PC-3 (cell line): Measurements from ENCODE around the gene MYH4. TPM values are rescaled to one million over a fixed set of nuclear protein-coding genes. Genes with fewer than 3 reads are reported as not detected.

Experiments
- ATAC-seq: fragments of 200-7000 bp; cut with Tn5 transposase; 2 replicates; pipeline ENCODE4 v1.9.1; 2020; ENCODE audit warnings: mild to moderate bottlenecking, moderate library complexity
- Bru-seq: library from RNA; stranded (reverse); fragments of 400-500 nt; gene quantifications from one replicate; lab custom pipeline; 2021; lab: Mats Ljungman, UMichigan
- BruChase-seq, 2 experiments: library from RNA; stranded (reverse); fragments of 400-500 nt; gene quantifications; one replicate each; lab custom pipeline; 2021; lab: Mats Ljungman, UMichigan
- BruUV-seq: library from RNA; stranded (reverse); fragments of 400-500 nt; replicated peaks from 2 replicates; lab custom pipeline; 2021; lab: Mats Ljungman, UMichigan
- CTCF ChIA-PET: fragments of 300-600 bp; sonication (Branson Sonifier 250); formaldehyde crosslinking; loops from one replicate; lab custom pipeline; 2022; ENCODE audit warnings: antibody characterized with exemption; lab: Charles Lee
- POLR2A ChIA-PET: fragments of 300-600 bp; sonication (Branson Sonifier 250); formaldehyde crosslinking; loops from one replicate; lab custom pipeline; 2022; ENCODE audit warnings: antibody characterized with exemption; ENCODE audit not compliant: unreplicated experiment; lab: Charles Lee
- DNase-seq: peaks from one replicate; pipeline ENCODE4 v3.0.0-alpha.2; 2015
- H2AFZ ChIP-seq: fragments of 300-600 bp; sonication (generic); 2 replicates; pipeline ENCODE4 v1.6.0; 2016; ENCODE audit warnings: antibody characterized with exemption, low read length
- H3F3A ChIP-seq: fragments of 300-600 bp; sonication (generic); one replicate; pipeline ENCODE4 v1.6.0; 2017; ENCODE audit warnings: antibody characterized with exemption, low read length, control low read depth, mild to moderate bottlenecking; ENCODE audit not compliant: unreplicated experiment
- H3K27ac ChIP-seq: fragments of 300-600 bp; sonication (generic); 2 replicates; pipeline ENCODE4 v1.5.1; 2016; ENCODE audit warnings: mild to moderate bottlenecking, low read length
- H3K27me3 ChIP-seq: fragments of 300-600 bp; sonication (generic); 2 replicates; pipeline ENCODE4 v1.6.1; 2016; ENCODE audit warnings: low read length, mixed read lengths
- H3K36me3 ChIP-seq: fragments of 300-600 bp; sonication (generic); 2 replicates; pipeline ENCODE4 v1.6.1; 2016; ENCODE audit warnings: low read depth, mixed run types, low read length, mixed read lengths
- H3K4me1 ChIP-seq: fragments of 300-600 bp; sonication (generic); 2 replicates; pipeline ENCODE4 v1.5.1; 2016; ENCODE audit warnings: low read length; ENCODE audit not compliant: insufficient read depth
- H3K4me2 ChIP-seq: fragments of 300-600 bp; sonication (generic); 2 replicates; pipeline ENCODE4 v1.6.0; 2016; ENCODE audit warnings: low read length
- H3K4me3 ChIP-seq: fragments of 300-600 bp; sonication (generic); 2 replicates; pipeline ENCODE4 v1.5.1; 2016; ENCODE audit warnings: mild to moderate bottlenecking, low read length, mixed read lengths
- H3K79me2 ChIP-seq: fragments of 300-600 bp; sonication (generic); 2 replicates; pipeline ENCODE4 v1.6.1; 2017; ENCODE audit warnings: low read length, mixed read lengths
- H3K9ac ChIP-seq: fragments of 300-600 bp; sonication (generic); 2 replicates; pipeline ENCODE4 v1.6.0; 2016; ENCODE audit warnings: mild to moderate bottlenecking, low read length
- H3K9me2 ChIP-seq: fragments of 300-600 bp; sonication (generic); replicated peaks from 2 replicates; pipeline ENCODE4 v1.6.1; 2016; ENCODE audit warnings: mixed run types, low read length, mixed read lengths
- H3K9me3 ChIP-seq: fragments of 300-600 bp; sonication (generic); 2 replicates; pipeline ENCODE4 v1.6.1; 2016; ENCODE audit warnings: low read length, mixed read lengths
- H4K20me1 ChIP-seq: fragments of 300-600 bp; sonication (generic); 2 replicates; pipeline ENCODE4 v1.6.1; 2016; ENCODE audit warnings: low read length, mixed read lengths
- CTCF ChIP-seq: fragments of 300-600 bp; sonication (generic); conservative IDR thresholded peaks from 2 replicates; pipeline ENCODE4 v1.5.1; 2017; ENCODE audit warnings: antibody characterized with exemption, low read depth, mild to moderate bottlenecking, low read length
- EZH2 ChIP-seq: fragments of 300-600 bp; sonication (generic); IDR thresholded peaks from one replicate; pipeline ENCODE4 v1.6.1; 2017; ENCODE audit warnings: antibody characterized with exemption, mild to moderate bottlenecking, low read length; ENCODE audit not compliant: unreplicated experiment
- EZH2phosphoT487 ChIP-seq: fragments of 300-600 bp; sonication (generic); IDR thresholded peaks from 2 replicates; pipeline ENCODE4 v1.6.1; 2018; ENCODE audit warnings: mild to moderate bottlenecking, antibody characterized with exemption, low read length, borderline replicate concordance
- intact Hi-C: fragments of 100-400 bp; cut with micrococcal nuclease; formaldehyde crosslinking; loops from 2 replicates; pipeline ENCODE4 v1.9.0; 2023
- long read RNA-seq: library from polyadenylated mRNA; unstranded; transcript quantifications from one replicate; pipeline ENCODE4 v2.0.0, GENCODE V29; 2021; ENCODE audit not compliant: unreplicated experiment
- total RNA-seq: library from RNA; depleted of rRNA; stranded (reverse); fragments of >200 nt; gene quantifications from 2 replicates; pipeline ENCODE4 v1.2.3, GENCODE V29; 2014; rRNA removed

Gene MYH4
- total RNA-seq: not detected in 2 replicates
- Bru-seq, nascent RNA: not detected
- not detected for BruChase-seq, experiment 1, labeled RNA remaining after a 6-hour chase
- not detected for BruChase-seq, experiment 2, labeled RNA remaining after a 2-hour chase
- long read RNA-seq: 0 reads

GRCh38 chr17:10469459-10469858, at the start of gene MYH4:
Gene MYH4, minus strand, starts transcription at chr17:10469559. Its CDS starts 2,814 bp downstream, at chr17:10466745.
- no peaks in the 10 kb centered on the region for H3K9me3 ChIP-seq
- no peaks in the 10 kb centered on the region for H3F3A ChIP-seq
- H3K79me2 ChIP-seq: no peaks in the 10 kb centered on the region
- DNase-seq (no peak), ATAC-seq (no peak)
- intact Hi-C loops: no loop called here
- no peaks in the 10 kb centered on the region for H3K9me2 ChIP-seq
- no peak within 1 kb of the TSS for H3K4me2 ChIP-seq
- BruUV-seq: no TSS peak
- no peaks in the 10 kb centered on the region for H3K36me3 ChIP-seq
- H4K20me1 ChIP-seq: no peaks in the 10 kb centered on the region
- ChIA-PET POLR2A (no interaction called here), CTCF (no interaction called here)
- H3K27ac ChIP-seq: no peak within 1 kb of the TSS
- TF ChIP-seq EZH2phosphoT487: no peak
- TF ChIP-seq CTCF: no peak
- TF ChIP-seq EZH2: no peak
- no peak within 1 kb of the TSS for H3K9ac ChIP-seq
- H3K4me1 ChIP-seq: no peaks in the 10 kb centered on the region
- H3K4me3 ChIP-seq: no peak within 1 kb of the TSS
- H3K27me3 ChIP-seq: no peaks in the 10 kb centered on the region
- H2AFZ ChIP-seq: no peak within 1 kb of the TSS

- no peak within 1 kb of the TSS for H3K4me2 ChIP-seq
- H2AFZ ChIP-seq: no peak within 1 kb of the TSS
- H3K9me2 ChIP-seq: no peaks in the 10 kb centered on the region
- no peak within 1 kb of the TSS for H3K4me3 ChIP-seq
- H3K9ac ChIP-seq: no peak within 1 kb of the TSS
- CTCF ChIA-PET: no interaction called here
- no peaks in the 10 kb centered on the region for H3K36me3 ChIP-seq
- ATAC-seq (no peak), DNase-seq (no peak)
- intact Hi-C loops: no loop called here
- no peaks in the 10 kb centered on the region for H3K4me1 ChIP-seq
- POLR2A ChIA-PET: no interaction called here
- H4K20me1 ChIP-seq: no peaks in the 10 kb centered on the region
- H3K79me2 ChIP-seq: no peaks in the 10 kb centered on the region
- H3F3A ChIP-seq: no peaks in the 10 kb centered on the region
- TF ChIP-seq EZH2 (no peak), EZH2phosphoT487 (no peak), CTCF (no peak)
- no peak within 1 kb of the TSS for H3K27ac ChIP-seq
- no peaks in the 10 kb centered on the region for H3K9me3 ChIP-seq
- no TSS peak for BruUV-seq
- H3K27me3 ChIP-seq: peaks cover 27% of the 10 kb centered on the region
These were observed 49.1 kb upstream of the MYH4 start, which contains the start of gene MYH1 for GRCh38 chr17:10518271-10519037. Gene MYH1, minus strand, starts transcription at chr17:10518542. Its CDS starts 1,900 bp downstream, at chr17:10516642.

GRCh38 chr17:10516638-10517037, 47.3 kb upstream of the MYH4 start:
- DNase-seq (no peak), ATAC-seq (no peak)
- no peak for TF ChIP-seq CTCF
- H3K9ac ChIP-seq: no peak overlapping the region
- peaks cover 26% of the 10 kb centered on the region for H3K27me3 ChIP-seq
- intact Hi-C loops: no loop called here
- H2AFZ ChIP-seq: no peak overlapping the region
- no peaks in the 10 kb centered on the region for H3K36me3 ChIP-seq
- no peak overlapping the region for H3K4me2 ChIP-seq
- ChIA-PET POLR2A (no interaction called here), CTCF (no interaction called here)
- H4K20me1 ChIP-seq: no peaks in the 10 kb centered on the region
- no peak overlapping the region for H3K27ac ChIP-seq
- no TSS peak for BruUV-seq
- H3K4me1 ChIP-seq: no peaks in the 10 kb centered on the region
- no peak overlapping the region for H3K4me3 ChIP-seq
- no peaks in the 10 kb centered on the region for H3F3A ChIP-seq
- no peaks in the 10 kb centered on the region for H3K79me2 ChIP-seq
- H3K9me2 ChIP-seq: no peaks in the 10 kb centered on the region
- no peaks in the 10 kb centered on the region for H3K9me3 ChIP-seq
